Measurements from ENCODE around the gene PITPNM3.

DNA sequence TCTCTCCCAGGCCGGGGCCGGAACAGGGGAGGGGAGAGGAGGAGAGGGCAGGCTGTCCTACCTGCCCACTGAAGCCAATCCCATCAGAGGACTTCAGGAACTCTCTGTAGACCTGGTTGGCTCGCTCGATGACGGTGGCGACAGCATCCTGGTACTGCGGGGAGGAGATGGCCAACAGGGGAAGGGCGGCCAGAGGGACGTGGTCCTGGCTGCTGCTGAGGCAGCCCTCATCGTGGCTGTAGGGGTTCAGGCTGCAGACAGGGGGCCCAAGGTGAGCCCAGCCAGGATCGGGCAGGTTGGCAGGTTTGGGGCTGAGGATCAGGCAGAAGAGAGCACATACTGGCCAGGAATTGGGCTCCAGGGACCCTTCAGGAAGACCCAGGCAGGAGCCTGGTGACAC is 77.9 kb downstream of the PITPNM3 start:
- TF ChIP-seq, protein P1, sequence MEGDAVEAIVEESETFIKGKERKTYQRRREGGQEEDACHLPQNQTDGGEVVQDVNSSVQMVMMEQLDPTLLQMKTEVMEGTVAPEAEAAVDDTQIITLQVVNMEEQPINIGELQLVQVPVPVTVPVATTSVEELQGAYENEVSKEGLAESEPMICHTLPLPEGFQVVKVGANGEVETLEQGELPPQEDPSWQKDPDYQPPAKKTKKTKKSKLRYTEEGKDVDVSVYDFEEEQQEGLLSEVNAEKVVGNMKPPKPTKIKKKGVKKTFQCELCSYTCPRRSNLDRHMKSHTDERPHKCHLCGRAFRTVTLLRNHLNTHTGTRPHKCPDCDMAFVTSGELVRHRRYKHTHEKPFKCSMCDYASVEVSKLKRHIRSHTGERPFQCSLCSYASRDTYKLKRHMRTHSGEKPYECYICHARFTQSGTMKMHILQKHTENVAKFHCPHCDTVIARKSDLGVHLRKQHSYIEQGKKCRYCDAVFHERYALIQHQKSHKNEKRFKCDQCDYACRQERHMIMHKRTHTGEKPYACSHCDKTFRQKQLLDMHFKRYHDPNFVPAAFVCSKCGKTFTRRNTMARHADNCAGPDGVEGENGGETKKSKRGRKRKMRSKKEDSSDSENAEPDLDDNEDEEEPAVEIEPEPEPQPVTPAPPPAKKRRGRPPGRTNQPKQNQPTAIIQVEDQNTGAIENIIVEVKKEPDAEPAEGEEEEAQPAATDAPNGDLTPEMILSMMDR (IDR thresholded peaks at IDR 0.05), result no peak
- TF ChIP-seq POLR2A (IDR thresholded peaks at IDR 0.05), result no peak
